Measurements from ENCODE around the gene HECW1.

- no peak for TF ChIP-seq RARB (CRISPR knock-in tag; IDR thresholded peaks at IDR 0.05)
- TF ChIP-seq BACH2 (CRISPR knock-in tag; IDR thresholded peaks at IDR 0.05; ENCODE audit: borderline replicate concordance), result no peak
- no peak for TF ChIP-seq PATZ1 (CRISPR knock-in tag; IDR thresholded peaks at IDR 0.05; ENCODE audit: borderline replicate concordance)
Measured at GRCh38 chr7:43117095-43117494, 4.6 kb downstream of the HECW1 start.

Measured in SK-N-SH treated with all-trans-retinoic acid at 6 μM for 48 hours (cell line).